Stimulated activated CD4-positive, alpha-beta T cell treated with anti-CD3 and anti-CD28 coated beads, Interleukin-4, amount 100 ng/mL, for 1 hour (primary cell): Measurements from ENCODE around the gene NDEL1.

Experiments used
- DNase-seq: peaks from one replicate; pipeline ENCODE4 v3.0.0-alpha.2; 2020

The NDEL1 gene

GRCh38 chr17:8480011-8480976 lies 44.6 kb downstream of the NDEL1 start:
- DNase-seq: no peak

- DNase-seq: no peak
These were observed 45.4 kb downstream of the NDEL1 start for GRCh38 chr17:8481089-8481488.

- no peak for DNase-seq
These were observed 46.0 kb downstream of the NDEL1 start for GRCh38 chr17:8481703-8482102.

- no peak for DNase-seq
These were observed 46.9 kb downstream of the NDEL1 start for GRCh38 chr17:8482546-8482945.

- no peak for DNase-seq
These were observed 48.8 kb downstream of the NDEL1 start for GRCh38 chr17:8484465-8484864.

- DNase-seq: no peak
These were observed 49.8 kb downstream of the NDEL1 start for GRCh38 chr17:8485491-8485890.

GRCh38 chr17:8487130-8487645 lies 51.5 kb downstream of the NDEL1 start:
- no peak for DNase-seq

GRCh38 chr17:8487743-8488142 lies 52.1 kb downstream of the NDEL1 start:
- DNase-seq: no peak

GRCh38 chr17:8488491-8488890 lies 52.8 kb downstream of the NDEL1 start:
- DNase-seq: no peak

- DNase-seq: no peak
These were observed 53.2 kb downstream of the NDEL1 start for GRCh38 chr17:8488901-8489300.

GRCh38 chr17:8489841-8490240 lies 54.2 kb downstream of the NDEL1 start:
- no peak for DNase-seq

GRCh38 chr17:8490256-8491023 lies 54.8 kb downstream of the NDEL1 start:
- DNase-seq: no peak

- DNase-seq: no peak
These were observed 56.4 kb downstream of the NDEL1 start for GRCh38 chr17:8492121-8492520.

GRCh38 chr17:8494021-8494420 lies 58.3 kb downstream of the NDEL1 start:
- no peak for DNase-seq

- no peak for DNase-seq
These were observed 58.9 kb downstream of the NDEL1 start for GRCh38 chr17:8494506-8495111.

- DNase-seq: no peak
These were observed 60.4 kb downstream of the NDEL1 start for GRCh38 chr17:8496081-8496480.

GRCh38 chr17:8499171-8499570 lies 63.5 kb downstream of the NDEL1 start:
- DNase-seq: no peak

- DNase-seq: no peak
These were observed 63.9 kb downstream of the NDEL1 start for GRCh38 chr17:8499614-8500013.

- no peak for DNase-seq
These were observed 64.9 kb downstream of the NDEL1 start for GRCh38 chr17:8500609-8501008.

GRCh38 chr17:8502126-8502525 lies 66.4 kb downstream of the NDEL1 start:
- no peak for DNase-seq

GRCh38 chr17:8503368-8503767 lies 67.7 kb downstream of the NDEL1 start:
- DNase-seq: no peak

GRCh38 chr17:8503807-8504206 lies 68.1 kb downstream of the NDEL1 start:
- DNase-seq: no peak

GRCh38 chr17:8504460-8505207 lies 69.0 kb downstream of the NDEL1 start:
- no peak for DNase-seq
